A549 (cell line): Measurements from ENCODE around the gene TNS2. TPM values are rescaled to one million over a fixed set of nuclear protein-coding genes. Genes with fewer than 3 reads are reported as not detected.
A peak's percentile ranks its signal among the peaks of the same experiment; 100 is the strongest.

Source experiments
- ATAC-seq, 2 experiments: fragments of 200-7000 bp in 1 of 2; fragments of >200 bp in 1 of 2; cut with Nextera tagmentation in 1 of 2; cut with Tn5 transposase in 1 of 2; 3 replicates each; pipeline versions ENCODE4 v1.8.0 to v1.9.1; 2018 to 2020; ENCODE audit warnings: mild to moderate bottlenecking in 1 of 2, moderate library complexity in 1 of 2
- CTCF ChIA-PET: fragments of 300-600 bp; sonication (Branson Sonifier 250); formaldehyde crosslinking; extraction: SDS; loops from one replicate; lab custom pipeline; 2021; ENCODE audit warnings: antibody characterized with exemption, inconsistent platforms; lab: Yijun Ruan, JAX
- POLR2A ChIA-PET: fragments of 350-600 bp; formaldehyde crosslinking; extraction: SDS; loops from one replicate; lab custom pipeline; 2021; ENCODE audit warnings: antibody characterized with exemption, inconsistent platforms; lab: Yijun Ruan, JAX
- DNase-seq, 2 experiments: peaks; one replicate each; pipeline versions ENCODE4 v3.0.0 to v3.0.0-alpha.2; 2011 to 2016; ENCODE audit warnings: low read depth in 1 of 2, low spot score in 1 of 2
- FAIRE-seq: peaks from 2 replicates; lab custom pipeline; 2011; peaks lifted over from hg19 to GRCh38; lab: Jason Lieb, UNC
- H3K27ac ChIP-seq, 2 experiments: fragments of >200 bp; sonication (Bioruptor Twin); formaldehyde crosslinking; 3 replicates each; pipeline ENCODE4 v1.5.1; 2016 to 2017
- H3K4me1 ChIP-seq: fragments of >200 bp; sonication (Bioruptor Twin); formaldehyde crosslinking; 3 replicates; pipeline ENCODE4 v1.6.1; 2016
- H3K4me2 ChIP-seq: fragments of >200 bp; sonication (Bioruptor Twin); formaldehyde crosslinking; 3 replicates; pipeline ENCODE4 v1.6.1; 2016
- H3K4me3 ChIP-seq: fragments of >200 bp; sonication (Bioruptor Twin); formaldehyde crosslinking; 3 replicates; pipeline ENCODE4 v1.5.1; 2016
- H3K9me3 ChIP-seq: fragments of >200 bp; sonication (Bioruptor Twin); formaldehyde crosslinking; 3 replicates; pipeline ENCODE4 v1.6.1; 2016
- ESRRA ChIP-seq: fragments of 150-350 bp; IDR thresholded peaks from 2 replicates; pipeline ENCODE4 v1.6.1; 2014; ENCODE audit warnings: mild to moderate bottlenecking, low read length, borderline replicate concordance
- FOSL2 ChIP-seq, 2 experiments: fragments of 450-650 bp in 1 of 2; fragments of >200 bp in 1 of 2; sonication (Bioruptor Twin) in 1 of 2; formaldehyde crosslinking; IDR thresholded peaks; 2 replicates each; pipeline versions ENCODE4 v1.5.0 to v1.6.1; 2016 to 2020; ENCODE audit warnings: mild to moderate bottlenecking in 1 of 2, moderate library complexity in 1 of 2
- FOXS1 ChIP-seq: fragments of 250-450 bp; sonication (Bioruptor Pico); IDR thresholded peaks from 2 replicates; pipeline ENCODE4 v1.5.0; 2020; ENCODE audit warnings: mild to moderate bottlenecking, moderate library complexity
- GATA3 ChIP-seq: IDR thresholded peaks from 2 replicates; pipeline ENCODE4 v1.6.1; 2012; ENCODE audit warnings: borderline replicate concordance
- HOXA7 ChIP-seq: fragments of 250-450 bp; sonication (Bioruptor Pico); IDR thresholded peaks from 2 replicates; pipeline ENCODE4 v1.5.0; 2020; ENCODE audit warnings: mild to moderate bottlenecking, moderate library complexity
- MYC ChIP-seq: IDR thresholded peaks from 2 replicates; pipeline ENCODE4 v1.6.1; 2012; ENCODE audit warnings: mild to moderate bottlenecking, inconsistent platforms, low read length, improper control_type of control experiment, borderline replicate concordance
- RAD21 ChIP-seq, 2 experiments: fragments of >200 bp in 1 of 2; sonication (Bioruptor Twin) in 1 of 2; formaldehyde crosslinking in 1 of 2; IDR thresholded peaks in 1 of 2; conservative IDR thresholded peaks in 1 of 2; 2 replicates in 1 of 2; 3 replicates in 1 of 2; pipeline ENCODE4 v1.6.1; 2012 to 2018; ENCODE audit warnings: inconsistent platforms in 1 of 2
- RCOR1 ChIP-seq: fragments of 150-350 bp; IDR thresholded peaks from 2 replicates; pipeline ENCODE4 v1.6.1; 2014; ENCODE audit warnings: antibody characterized with exemption, low read length, low read depth
- SREBF2 ChIP-seq: fragments of 450-650 bp; IDR thresholded peaks from 2 replicates; pipeline ENCODE4 v1.6.1; 2014; ENCODE audit warnings: mild to moderate bottlenecking, moderate library complexity
- TFCP2L1 ChIP-seq: fragments of 250-450 bp; sonication (Bioruptor Pico); IDR thresholded peaks from 2 replicates; pipeline ENCODE4 v1.5.0; 2021; ENCODE audit warnings: mild to moderate bottlenecking
- TP53 ChIP-seq: fragments of 250-450 bp; sonication (Bioruptor Pico); IDR thresholded peaks from 2 replicates; pipeline ENCODE4 v1.5.0; 2021; ENCODE audit warnings: mild to moderate bottlenecking, moderate library complexity
- ZFP36 ChIP-seq: fragments of 450-650 bp; IDR thresholded peaks from 2 replicates; pipeline ENCODE4 v1.6.1; 2014; ENCODE audit warnings: borderline replicate concordance; ENCODE audit not compliant: partially characterized antibody
- ZNF302 ChIP-seq: fragments of 250-450 bp; sonication (Bioruptor Pico); IDR thresholded peaks from 2 replicates; pipeline ENCODE4 v1.9.0; 2021; ENCODE audit warnings: inconsistent platforms, mild to moderate bottlenecking, moderate library complexity
- WGBS: methylation state at CpG from one replicate; pipeline ENCODE4 v1.1.6; 2017; ENCODE audit errors: missing lambda C conversion rate; 5-methylcytosine and 5-hydroxymethylcytosine counted together
- polyA plus RNA-seq, 4 experiments: library from polyadenylated mRNA; depleted of rRNA in 3 of 4; stranded (reverse); fragments of >200 nt; fragmentation: RNase III in 1 of 4; extraction: RNeasy Plus Mini Kit Qiagen cat#74134 plus additional on column Dnase treatment in 1 of 4; gene quantifications; 2 replicates in 3 of 4; 3 replicates in 1 of 4; pipeline ENCODE4 v1.2.3, GENCODE V29; 2011 to 2017
- TF ChIP-seq, protein P1 (sequence below): fragments of 250-450 bp; sonication (Bioruptor Pico); IDR thresholded peaks from 2 replicates; pipeline ENCODE4 v1.5.0; 2021; ENCODE audit warnings: mild to moderate bottlenecking, moderate library complexity, borderline replicate concordance
- TF ChIP-seq, protein P2 (sequence below): IDR thresholded peaks from 2 replicates; pipeline ENCODE4 v1.6.1; 2012; ENCODE audit warnings: low read depth, borderline replicate concordance
- TF ChIP-seq, protein P3 (sequence below): IDR thresholded peaks from 2 replicates; pipeline ENCODE4 v1.6.1; 2012
- TF ChIP-seq, protein P4 (sequence below): fragments of 200-600 bp; sonication (generic); IDR thresholded peaks from 2 replicates; pipeline ENCODE4 v1.6.1; 2016; ENCODE audit warnings: antibody characterized with exemption, mild to moderate bottlenecking, moderate library complexity

TNS2 gene
- polyA plus RNA-seq, 2 of the 4 experiments (the other 2 are of a cell fraction): 11.5 to 15.3 TPM

DNA sequence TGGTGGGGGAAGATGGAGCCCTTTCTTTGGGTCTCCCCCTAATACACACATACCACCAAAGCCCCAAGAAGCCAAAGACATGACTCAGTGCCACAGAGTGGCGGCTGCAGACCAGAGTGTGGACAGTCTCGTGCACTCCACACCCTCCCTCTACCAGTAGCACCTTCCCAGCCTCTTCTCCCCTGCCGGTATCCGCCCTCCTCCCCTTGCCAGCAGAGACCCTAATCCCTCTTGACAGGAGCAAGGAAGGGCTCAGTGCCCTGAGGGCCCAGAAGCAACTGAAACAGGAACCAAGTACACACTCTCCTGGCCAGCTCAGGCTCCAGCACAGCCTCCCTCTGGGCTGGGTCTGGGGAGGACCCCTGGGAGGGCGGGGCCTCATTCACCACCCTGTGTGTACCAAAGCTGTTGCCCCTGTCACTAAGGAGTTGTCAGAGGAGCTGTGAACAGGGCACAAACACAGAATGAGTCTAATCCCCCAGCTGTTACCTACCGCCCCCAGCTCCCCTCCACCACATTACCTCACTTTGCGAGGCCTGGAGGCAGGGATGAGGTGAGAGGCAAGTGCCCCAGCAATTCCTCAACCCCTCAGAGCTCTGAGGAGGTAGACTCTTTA, 21.1 kb downstream of the TNS2 start:
- no peak overlapping the region for H3K4me2 ChIP-seq
- CTCF ChIA-PET: interaction anchor here (0.7 to 45.5 kb wide), 11 partner anchors 6 to 215 kb away, joined by 3 to 1424 read pairs (median 5); partner anchors contain the start of genes IGFBP6, SOAT2, SPRYD3 and TNS2
- H3K4me1 ChIP-seq: peaks cover 20% of the 10 kb centered on the region
- FAIRE-seq (no peak), DNase-seq (no peak), ATAC-seq (no peak)
- H3K27ac ChIP-seq: peak overlapping the region in 1 of 2 experiments; percentile 26; a peak in 2 of 6 replicates
- H3K4me3 ChIP-seq: no peak overlapping the region
- POLR2A ChIA-PET: interaction anchor here (0.5 kb wide), 1 partner anchor 109 kb away, joined by 3 read pairs; the partner anchor contains the start of genes CSAD and ZNF740
- 73% methylated on average over 7 of the region's 7 CpGs for WGBS
- no peaks in the 10 kb centered on the region for H3K9me3 ChIP-seq
- TF ChIP-seq, protein P1, sequence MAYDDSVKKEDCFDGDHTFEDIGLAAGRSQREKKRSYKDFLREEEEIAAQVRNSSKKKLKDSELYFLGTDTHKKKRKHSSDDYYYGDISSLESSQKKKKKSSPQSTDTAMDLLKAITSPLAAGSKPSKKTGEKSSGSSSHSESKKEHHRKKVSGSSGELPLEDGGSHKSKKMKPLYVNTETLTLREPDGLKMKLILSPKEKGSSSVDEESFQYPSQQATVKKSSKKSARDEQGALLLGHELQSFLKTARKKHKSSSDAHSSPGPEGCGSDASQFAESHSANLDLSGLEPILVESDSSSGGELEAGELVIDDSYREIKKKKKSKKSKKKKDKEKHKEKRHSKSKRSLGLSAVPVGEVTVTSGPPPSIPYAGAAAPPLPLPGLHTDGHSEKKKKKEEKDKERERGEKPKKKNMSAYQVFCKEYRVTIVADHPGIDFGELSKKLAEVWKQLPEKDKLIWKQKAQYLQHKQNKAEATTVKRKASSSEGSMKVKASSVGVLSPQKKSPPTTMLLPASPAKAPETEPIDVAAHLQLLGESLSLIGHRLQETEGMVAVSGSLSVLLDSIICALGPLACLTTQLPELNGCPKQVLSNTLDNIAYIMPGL (CRISPR knock-in tag): no peak

DNA sequence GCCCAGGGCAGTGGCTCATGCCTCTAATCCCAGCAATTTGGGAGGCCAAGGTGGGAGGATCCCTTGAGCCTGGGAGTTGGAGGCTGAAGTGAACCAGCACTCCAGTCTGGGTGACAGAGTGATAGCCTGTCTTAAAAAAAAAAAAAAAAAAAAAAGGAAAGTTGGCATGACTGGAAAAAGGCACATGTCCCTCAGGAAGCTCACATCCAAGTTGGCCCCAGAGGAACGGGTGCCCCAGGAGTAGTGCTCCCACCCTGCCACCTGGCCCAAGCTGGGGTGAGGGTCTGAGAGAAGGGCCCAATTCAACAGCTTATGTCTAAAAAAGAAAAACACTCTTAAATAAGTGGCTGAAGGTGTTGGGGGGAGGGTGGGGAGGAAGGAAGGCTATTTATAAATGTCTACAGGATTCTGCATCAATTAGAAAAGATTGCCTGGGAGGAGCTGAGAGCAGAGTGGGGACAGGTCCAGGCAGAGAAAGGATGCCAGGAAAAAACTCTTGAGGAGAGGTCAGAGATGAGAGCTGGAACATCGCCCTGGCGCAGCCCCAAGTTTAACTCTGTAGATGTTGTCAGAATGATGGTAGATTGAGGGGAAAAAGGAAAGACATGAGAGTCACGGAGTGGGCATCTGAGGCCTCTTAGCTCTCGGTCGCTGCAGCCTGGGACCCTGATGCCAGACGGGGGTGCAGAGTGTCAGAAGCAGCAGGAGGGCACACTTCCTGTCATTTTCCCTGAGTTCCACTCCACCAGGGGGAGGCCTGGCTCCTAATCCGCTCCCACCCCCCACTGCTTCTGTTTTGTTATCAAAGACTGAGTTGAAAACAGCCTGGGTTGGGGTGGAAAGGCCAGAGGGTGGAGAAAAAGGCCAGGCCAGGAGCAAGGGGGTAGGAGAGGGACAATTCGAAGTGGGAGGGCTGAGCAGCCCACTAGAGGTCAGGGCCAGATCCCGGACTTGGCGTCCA, 22.0 kb downstream of the TNS2 start:
- ATAC-seq: no peak
- no peaks in the 10 kb centered on the region for H3K9me3 ChIP-seq
- ChIA-PET CTCF (interaction anchor here (0.6 to 45.5 kb wide), 12 partner anchors 7 to 734 kb away, joined by 3 to 1424 read pairs (median 4); partner anchors contain the start of genes IGFBP6, SOAT2, SPRYD3 and TNS2), POLR2A (interaction anchor here (0.8 kb wide), 1 partner anchor 108 kb away, joined by 4 read pairs; the partner anchor contains the start of genes CSAD and ZNF740)
- DNase-seq: no peak
- no peak overlapping the region for H3K4me2 ChIP-seq
- no peak for FAIRE-seq
- WGBS: 74% methylated on average over 11 of the region's 11 CpGs
- TF ChIP-seq RCOR1: no peak
- TF ChIP-seq, protein P2, sequence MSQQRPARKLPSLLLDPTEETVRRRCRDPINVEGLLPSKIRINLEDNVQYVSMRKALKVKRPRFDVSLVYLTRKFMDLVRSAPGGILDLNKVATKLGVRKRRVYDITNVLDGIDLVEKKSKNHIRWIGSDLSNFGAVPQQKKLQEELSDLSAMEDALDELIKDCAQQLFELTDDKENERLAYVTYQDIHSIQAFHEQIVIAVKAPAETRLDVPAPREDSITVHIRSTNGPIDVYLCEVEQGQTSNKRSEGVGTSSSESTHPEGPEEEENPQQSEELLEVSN: no peak
- TF ChIP-seq SREBF2: no peak
- TF ChIP-seq, protein P3, sequence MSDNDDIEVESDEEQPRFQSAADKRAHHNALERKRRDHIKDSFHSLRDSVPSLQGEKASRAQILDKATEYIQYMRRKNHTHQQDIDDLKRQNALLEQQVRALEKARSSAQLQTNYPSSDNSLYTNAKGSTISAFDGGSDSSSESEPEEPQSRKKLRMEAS: no peak
- TF ChIP-seq ZNF302 (CRISPR knock-in tag): no peak
- no peak for TF ChIP-seq ESRRA
- TF ChIP-seq RAD21 (conservative IDR thresholded peaks at IDR 0.05 in 1 of 2, IDR thresholded peaks at IDR 0.05 in 1 of 2): no peak
- no peak for TF ChIP-seq ZFP36
- no peak for TF ChIP-seq MYC
- no peak for TF ChIP-seq HOXA7 (CRISPR knock-in tag)
- TF ChIP-seq, protein P4, sequence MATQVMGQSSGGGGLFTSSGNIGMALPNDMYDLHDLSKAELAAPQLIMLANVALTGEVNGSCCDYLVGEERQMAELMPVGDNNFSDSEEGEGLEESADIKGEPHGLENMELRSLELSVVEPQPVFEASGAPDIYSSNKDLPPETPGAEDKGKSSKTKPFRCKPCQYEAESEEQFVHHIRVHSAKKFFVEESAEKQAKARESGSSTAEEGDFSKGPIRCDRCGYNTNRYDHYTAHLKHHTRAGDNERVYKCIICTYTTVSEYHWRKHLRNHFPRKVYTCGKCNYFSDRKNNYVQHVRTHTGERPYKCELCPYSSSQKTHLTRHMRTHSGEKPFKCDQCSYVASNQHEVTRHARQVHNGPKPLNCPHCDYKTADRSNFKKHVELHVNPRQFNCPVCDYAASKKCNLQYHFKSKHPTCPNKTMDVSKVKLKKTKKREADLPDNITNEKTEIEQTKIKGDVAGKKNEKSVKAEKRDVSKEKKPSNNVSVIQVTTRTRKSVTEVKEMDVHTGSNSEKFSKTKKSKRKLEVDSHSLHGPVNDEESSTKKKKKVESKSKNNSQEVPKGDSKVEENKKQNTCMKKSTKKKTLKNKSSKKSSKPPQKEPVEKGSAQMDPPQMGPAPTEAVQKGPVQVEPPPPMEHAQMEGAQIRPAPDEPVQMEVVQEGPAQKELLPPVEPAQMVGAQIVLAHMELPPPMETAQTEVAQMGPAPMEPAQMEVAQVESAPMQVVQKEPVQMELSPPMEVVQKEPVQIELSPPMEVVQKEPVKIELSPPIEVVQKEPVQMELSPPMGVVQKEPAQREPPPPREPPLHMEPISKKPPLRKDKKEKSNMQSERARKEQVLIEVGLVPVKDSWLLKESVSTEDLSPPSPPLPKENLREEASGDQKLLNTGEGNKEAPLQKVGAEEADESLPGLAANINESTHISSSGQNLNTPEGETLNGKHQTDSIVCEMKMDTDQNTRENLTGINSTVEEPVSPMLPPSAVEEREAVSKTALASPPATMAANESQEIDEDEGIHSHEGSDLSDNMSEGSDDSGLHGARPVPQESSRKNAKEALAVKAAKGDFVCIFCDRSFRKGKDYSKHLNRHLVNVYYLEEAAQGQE: no peak
- no peak for TF ChIP-seq TFCP2L1 (CRISPR knock-in tag)
- no peak for TF ChIP-seq GATA3
- TF ChIP-seq FOXS1 (CRISPR knock-in tag): no peak
- no peak for TF ChIP-seq TP53 (CRISPR knock-in tag)
- no peak for TF ChIP-seq FOSL2 (IDR thresholded peaks at IDR 0.05)
- no peak for TF ChIP-seq FOSL2 (CRISPR knock-in tag; IDR thresholded peaks at IDR 0.05)
- H3K4me1 ChIP-seq: peaks cover 12% of the 10 kb centered on the region
- H3K27ac ChIP-seq: peak overlapping the region in 1 of 2 experiments; percentile 38; a peak in 1 of 6 replicates
- no peak overlapping the region for H3K4me3 ChIP-seq
